GM21526 (cell line): ENCODE results near the gene FAM107B.
"Not testable (repeated sequence)": the region's sequence is repeated elsewhere in the genome, so short reads cannot be mapped to it uniquely, and the experiment has no call there.

Source experiments
- ATAC-seq: cut with Tn5 transposase; IDR thresholded peaks from one replicate; pipeline ENCODE4 v1.9.1; 2021; ENCODE audit warnings: moderate library complexity; ENCODE audit not compliant: unreplicated experiment, low FRiP score

FAM107B gene

DNA sequence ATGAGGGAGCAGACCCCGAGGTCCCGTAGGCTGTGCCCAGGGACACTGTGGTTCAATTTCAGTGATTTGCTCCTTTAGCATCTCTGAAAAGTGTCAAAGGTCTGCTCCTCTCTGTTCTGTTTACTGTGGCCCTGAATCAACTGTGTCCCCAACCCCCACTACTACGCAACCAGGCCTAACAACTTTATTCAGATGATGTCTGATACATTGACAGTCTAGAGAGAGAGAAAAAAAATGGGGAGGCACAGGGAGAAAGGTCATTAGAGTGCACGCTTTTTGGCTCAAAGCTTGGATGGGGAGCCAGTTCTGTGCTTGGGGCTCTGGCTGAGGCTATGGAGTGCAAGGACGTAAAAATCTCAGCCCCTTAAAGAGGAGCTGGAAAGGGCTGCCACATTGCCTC, 77.9 kb downstream of the FAM107B start:
- ATAC-seq: no peak

DNA sequence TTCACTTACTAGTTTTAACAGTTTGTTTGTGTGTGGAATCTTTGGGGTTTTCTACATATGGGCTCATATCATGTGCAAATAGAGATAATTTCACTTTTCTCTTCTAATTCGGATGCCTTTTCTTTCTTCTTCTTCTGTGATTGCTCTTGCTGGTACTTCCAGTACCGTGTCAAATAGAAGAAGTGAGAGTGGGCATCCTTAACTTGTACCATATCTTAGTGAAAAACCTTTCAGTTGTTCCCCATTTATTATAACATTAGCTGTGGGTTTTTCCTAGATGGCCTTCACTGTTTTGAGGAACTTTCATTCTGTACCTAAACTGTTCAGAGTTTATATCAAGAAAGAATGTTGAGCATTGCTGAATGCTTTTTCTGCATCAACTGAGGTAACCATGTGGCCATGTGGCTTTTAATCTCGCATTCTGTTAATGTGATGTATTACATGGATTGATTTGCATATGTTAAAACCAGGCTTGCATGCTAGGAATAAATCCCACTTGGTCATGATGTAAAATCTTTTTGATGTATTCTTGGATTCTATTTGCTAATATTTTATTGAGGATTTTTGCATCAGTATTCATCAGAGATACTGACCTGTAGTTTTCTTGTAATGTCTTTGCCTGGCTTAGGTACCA, 78.7 kb downstream of the FAM107B start:
- ATAC-seq: no peak

DNA sequence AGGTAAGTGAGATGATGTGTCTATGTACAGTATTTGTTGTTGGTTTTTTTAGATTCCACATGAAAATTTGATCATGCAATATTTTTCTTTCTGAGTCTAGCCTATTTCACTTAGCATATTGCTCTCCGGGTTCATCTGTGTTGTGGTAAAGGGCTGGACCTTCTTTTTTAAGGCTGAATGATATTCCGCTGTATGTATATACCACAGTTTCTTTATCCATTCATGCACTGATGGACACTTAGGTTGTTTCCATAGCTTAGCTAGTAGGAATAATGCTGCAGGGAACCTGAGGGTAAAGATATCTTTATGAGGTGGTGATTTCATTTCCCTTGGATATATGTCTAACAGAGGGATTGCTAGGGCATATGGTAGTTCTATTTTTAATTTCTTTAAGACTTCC, 80.8 kb downstream of the FAM107B start:
- no peak for ATAC-seq

DNA sequence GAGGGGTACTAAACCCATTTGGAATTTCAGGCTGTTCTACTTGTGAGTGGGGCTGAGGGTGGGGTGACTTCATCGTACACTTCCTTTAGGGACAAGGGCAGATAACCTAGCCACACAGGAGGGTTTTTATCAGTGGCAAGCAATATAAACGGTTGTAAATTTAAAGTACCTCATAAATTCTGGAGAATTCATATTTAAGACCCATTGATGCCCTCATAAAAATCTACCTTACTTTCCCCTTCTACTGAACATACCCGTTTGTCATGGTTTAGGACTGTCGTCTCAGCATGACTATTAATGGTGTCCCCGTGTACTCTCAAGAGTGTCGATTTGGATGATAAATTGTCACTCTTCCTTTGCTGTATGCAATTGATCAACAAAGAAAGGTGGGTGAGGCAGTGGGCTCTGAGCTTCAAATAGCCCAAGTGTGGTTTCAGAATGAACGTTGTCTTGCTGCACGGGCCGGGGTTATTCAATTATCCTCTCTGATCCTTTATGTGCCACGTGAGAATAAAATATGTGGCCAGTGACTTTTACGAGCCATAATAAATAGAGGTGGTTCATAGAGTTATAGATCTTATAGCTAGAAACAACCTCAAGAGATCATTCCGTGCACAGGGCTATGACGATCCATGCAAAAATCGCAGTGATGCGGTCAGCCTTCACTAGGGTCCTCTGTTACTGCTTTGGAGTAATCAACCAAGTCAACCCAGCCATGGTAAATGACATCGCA, 82.2 kb downstream of the FAM107B start:
- no peak for ATAC-seq

DNA sequence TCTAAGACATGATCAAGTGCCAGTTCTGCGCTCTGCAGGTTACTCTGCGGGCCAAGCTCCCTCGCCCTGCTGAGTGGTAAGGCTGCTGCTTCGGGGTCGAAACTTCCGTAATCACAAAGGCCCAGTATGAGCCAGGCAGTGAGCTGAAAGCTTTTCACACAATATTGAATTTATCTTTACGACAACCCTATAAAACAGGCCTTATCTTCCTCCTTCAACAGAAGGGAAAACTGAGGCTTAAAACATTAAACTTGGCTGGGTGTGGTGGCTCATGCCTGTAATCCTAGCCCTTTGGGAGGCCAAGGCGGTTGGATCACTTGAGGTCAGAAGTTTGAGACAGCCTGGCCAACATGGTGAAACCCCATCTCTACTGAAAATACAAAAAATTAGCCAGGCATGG, 83.3 kb downstream of the FAM107B start:
- ATAC-seq: no peak

DNA sequence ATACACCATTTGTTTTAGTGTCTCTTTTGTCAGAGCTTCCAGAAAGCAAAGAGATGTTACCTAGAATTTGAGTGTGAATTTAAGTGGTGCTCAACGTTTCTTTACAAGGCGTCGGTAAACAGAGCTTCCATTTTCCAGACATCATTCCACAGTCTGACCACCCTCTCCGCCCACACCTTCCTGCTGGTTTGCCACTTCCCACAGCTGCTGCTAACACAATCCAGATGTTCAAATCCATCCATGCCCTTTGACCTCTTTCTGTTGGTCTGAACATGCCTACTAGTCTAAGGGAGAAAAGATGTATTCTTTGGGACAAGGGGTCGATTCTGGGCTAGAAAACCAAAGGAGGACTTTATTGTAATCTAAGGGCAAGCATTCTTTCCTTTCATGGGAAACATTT, 86.1 kb downstream of the FAM107B start:
- no peak for ATAC-seq

DNA sequence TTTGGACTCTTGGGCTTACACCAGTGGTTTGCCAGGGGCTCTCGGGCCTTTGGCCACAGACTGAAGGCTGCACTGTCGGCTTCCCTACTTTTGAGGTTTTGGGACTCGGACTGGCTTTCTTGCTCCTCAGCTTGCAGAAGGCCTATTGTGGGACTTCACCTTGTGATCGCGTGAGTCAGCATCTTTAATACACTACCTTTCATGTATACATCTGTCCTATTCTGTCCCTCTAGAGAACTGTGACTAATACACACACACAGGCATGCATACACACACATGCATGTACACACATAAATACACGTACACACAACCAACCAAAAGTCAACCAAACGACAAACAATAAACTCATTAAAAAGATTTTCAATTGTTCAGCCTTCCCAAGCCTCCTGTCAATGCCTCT, 86.5 kb downstream of the FAM107B start:
- ATAC-seq: not testable (repeated sequence)

DNA sequence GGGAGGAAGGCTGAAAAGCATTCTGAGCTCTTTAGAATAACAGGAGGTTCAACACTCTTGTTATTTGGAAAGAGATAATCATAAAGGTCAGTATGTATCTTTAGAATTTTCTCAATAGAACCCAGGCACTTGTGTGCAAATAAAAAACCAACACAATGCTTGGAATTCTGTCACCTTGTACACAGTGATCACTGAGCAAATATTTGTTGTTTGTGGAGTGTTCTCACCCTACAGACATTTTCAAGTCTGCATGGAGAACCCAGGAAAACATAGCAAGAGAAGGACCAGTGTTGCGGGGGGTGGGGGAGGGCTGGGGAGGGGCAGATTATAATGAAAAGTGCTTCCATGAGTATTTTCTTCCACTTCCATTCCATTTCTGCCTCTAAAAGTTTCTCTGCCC, 87.4 kb downstream of the FAM107B start:
- no peak for ATAC-seq

DNA sequence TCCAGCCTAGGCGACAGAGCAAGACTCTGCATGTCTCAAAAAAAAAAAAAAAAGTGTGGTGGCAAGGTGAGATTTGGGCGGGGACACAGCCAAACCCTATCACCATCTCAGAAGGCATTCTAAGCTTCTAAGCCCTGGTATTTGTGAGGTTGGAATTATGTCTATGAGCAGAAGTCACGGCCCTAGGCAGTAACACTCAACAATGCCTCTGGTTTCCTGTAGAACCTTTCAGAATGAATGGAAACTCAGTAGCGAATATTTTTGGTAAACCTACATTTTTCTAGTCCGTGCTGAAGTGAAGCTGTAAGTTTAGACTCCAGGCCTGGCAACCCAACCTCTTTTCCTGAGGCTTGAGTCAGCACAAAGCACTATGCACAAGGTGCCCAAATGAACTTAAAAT, 88.3 kb downstream of the FAM107B start:
- no peak for ATAC-seq

DNA sequence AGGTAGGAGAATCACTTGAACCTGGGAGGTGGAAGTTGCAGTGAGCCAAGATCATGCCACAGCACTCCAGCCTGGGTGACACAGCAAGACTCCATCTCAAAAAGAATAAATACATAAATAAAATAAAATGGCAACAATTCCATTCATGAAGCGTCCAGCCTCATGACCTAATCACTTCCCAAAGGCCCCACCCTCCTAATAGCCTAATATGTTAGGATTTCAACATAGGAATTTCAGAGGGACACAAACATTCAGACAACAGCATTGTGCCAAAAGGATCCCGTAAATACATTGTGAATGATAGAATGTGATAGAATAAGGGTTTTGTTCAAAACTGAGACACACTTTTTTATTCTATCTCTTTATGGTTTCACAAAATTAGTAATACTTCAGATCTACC, 90.3 kb downstream of the FAM107B start:
- no peak for ATAC-seq

DNA sequence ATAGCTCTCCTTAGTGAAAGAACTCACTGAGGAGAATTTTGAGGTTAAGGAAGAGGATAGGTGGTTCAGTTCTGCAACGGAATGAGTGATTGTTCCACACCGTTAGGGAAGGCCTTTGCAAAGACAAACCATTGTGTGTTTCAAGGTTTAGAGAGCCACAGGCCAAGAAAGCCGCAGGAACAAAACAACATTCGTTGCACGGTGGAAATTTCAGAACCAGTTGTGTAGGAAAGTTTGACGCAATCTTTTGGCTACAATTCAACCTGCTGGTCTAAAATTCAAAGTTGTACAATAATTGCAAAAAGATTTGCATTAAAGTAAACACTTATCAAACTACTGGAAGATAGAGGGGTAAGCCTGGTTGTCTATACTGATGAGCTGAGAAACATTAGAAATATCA, 91.4 kb downstream of the FAM107B start:
- no peak for ATAC-seq

DNA sequence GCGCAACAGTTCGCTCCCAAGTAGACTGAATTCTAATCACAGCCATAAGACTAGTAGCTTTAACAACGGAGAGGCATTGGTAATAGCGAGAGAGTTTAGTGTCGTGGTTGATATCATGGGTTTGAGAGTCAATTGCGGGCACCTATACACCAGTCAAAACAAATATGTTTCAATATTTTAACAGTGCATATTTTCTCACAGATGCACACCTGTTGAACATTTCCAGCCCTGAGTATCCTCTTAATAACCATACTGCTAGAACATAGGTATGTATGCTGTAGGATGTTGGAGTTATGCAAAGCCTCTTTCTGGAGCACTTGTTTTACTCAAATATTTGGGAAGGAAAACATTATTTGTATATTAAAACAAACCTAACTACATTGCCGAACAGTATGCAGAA, 92.9 kb downstream of the FAM107B start:
- ATAC-seq: no peak

DNA sequence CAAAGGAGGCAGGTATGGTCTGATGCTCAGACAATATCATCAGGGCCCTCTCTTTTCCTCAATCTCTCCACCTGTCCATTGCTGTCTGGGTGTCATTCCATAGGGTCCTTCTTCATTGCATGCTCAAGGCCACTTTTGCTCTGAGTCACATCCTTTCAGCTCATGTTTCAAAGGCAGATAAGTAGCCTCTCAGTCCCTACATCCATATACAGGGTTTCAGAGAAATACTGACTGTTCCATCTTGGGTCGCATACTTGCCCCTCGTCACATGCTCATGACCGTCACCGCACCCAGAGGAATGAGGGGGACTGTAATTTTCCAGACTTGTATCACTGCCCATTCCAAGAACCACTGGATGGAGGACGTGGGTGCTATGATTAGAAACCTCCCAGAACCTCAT, 93.4 kb downstream of the FAM107B start:
- no peak for ATAC-seq

DNA sequence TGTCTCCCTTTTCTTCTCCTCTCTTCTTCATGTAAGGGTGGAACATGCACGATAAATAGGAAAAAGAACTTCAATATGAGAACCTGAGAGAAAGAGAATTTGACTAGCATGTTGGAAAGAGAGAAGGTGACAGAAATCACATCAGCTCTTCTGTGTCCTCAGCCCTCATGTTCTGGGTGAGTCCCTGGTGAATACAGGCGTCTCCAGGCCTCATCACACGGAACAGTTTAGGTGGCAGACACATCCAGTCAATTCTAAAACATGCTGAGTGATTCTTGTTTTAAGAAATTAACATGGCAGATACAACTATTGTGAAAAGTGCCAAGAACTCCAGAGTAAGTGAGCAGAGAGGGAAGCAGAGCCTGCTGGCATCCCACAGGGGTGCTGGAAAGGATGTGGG, 96.1 kb downstream of the FAM107B start:
- no peak for ATAC-seq

DNA sequence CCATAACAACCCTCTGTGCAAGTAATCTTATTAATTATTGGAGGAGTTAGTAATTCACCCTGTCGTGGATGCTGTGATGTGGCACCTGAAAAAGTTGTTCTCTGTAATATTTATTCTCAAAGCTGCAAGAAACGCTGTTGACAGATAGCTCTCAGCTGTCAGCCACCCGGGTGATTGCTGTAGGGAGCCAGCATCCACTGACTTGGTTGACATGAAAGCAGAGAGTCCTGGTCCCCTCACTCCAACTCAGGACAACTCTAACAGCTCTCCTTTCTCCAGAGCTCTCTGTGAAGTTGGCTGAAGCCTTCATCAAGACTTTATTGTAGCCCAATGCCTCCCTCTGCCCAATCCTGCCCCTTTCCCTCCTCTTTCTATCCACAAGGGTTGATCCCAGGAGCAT, 98.0 kb downstream of the FAM107B start:
- no peak for ATAC-seq

DNA sequence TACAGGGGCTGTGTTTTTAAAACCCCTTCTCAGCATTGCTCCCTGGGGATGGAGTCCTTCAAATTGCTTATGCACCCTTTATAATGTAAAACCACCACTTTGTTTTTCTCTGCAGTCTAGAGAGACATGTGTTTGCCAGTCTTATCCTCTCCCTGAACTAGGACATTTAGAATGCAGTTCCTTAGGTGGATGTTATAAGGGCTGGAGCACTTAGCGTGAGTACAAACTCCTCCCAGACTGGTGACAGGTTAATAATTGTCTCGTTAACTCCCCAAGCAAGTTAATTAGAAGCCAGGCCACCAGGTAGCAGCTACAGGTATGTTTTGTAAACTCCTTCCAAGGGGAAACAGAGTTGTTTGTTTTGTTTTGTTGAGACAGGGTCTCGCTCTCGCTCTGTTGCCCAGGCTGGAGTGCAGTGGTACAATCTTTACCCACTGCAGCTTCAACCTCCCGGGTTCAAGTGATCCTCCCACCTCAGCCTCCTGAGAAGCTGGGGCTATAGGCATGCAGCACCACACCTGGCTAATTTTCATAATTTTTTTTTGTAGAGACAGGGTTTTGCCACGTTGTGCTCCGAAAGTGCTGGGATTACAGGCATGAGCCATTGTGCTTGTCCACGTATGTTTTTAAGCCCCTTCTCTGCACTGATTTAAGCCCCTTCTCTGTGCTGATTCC, 100.2 kb downstream of the FAM107B start:
- ATAC-seq: no peak

DNA sequence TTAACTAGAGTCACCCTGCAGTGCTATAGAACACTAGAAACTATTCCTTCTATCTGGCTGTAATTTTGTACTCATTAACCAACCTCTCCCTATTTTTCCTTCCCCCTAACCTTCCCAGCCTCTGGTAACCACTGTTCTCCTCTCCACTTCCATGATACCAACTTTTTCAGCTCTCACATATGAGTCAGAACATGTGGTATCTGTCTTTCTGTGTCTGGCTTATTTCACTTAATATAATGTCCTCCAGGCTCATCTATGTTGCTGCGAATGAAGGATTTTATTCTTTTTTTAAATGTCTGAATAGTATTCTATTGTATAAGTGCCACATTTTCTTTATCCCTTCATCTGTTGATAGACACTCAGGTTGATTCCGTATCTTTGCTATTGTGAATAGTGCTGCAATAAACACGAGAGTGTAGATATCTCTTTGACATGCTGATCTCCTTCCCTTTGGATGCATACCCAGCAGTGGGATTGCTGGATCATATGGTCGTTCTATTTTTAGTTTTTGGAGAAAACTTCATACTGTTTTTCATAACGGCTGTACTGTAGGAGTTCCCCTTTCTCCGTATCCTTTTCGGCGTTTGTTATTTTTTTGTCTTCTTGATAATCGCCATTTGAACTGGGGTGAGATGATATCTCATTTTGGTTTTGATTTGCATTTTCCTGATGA, 101.4 kb downstream of the FAM107B start:
- no peak for ATAC-seq

DNA sequence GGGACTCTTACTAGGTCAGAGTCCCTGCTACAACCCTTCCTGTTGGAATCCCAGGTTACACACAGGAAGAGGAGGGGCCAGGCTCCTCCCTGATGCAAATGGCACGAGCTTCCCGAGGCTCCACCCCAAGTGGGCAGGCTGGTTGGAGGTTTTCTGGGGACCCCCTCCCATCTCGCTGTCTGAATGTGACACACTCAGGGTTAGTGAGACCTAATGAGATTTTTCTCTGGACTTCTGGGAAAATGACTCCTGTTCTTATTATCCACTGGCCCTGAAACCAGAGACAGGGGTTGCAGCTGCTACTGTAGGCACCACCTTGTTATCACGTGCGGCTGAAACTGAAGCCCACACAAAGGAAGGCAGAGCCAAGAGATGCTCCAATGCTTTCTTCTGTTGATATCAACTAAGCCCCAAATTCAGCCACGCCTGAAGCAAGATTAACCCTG, 103.3 kb downstream of the FAM107B start:
- no peak for ATAC-seq

DNA sequence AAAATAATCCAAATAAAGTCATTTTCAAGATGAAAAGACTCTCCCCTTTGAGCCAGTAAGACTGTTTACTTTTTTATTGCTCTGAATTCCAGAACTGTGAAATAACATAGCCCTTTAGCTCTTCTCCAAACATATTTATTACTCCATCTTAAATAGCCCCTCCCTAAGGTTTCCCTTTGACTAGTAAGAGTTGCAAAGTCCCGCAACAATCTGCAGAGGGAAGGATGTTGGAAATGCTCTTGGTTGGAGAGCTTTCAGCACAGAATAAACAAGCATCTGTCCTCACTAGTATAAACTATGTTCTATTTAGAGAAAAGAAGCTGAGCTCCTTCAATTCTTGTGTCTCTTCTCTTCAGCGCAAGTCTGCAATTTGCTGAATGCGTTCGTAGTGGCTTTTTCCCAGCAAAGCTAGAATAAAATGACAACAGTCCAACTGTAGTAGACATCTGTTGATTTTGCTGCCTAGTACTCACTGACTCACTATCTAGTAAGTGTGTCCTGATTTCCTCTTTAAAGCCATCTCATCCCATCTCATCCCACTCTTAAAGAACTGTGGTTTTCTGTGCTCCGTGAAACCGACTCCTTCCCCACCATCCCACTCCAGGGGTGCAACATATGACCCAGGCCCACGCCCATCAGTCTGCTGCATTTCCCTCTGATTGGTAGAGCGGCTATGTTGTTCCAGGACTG, 104.0 kb downstream of the FAM107B start:
- no peak for ATAC-seq

DNA sequence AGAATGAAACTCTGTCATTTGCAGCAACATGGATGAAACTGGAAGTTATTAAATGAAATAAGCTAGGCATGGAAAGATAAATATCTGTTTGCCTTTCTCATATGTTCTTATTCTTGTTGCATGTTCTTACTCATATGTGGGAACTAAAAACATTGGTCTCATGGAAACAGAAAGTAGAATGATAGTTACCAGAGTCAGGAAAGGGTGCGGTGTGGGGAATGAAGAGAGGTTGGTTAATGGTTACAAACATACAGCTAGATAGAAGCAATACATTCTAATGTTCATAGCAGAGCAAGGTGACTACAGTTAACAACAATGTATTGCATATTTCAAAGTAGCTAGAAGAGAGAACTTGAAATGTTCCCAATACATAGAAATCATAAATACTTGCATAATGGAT, 105.1 kb downstream of the FAM107B start:
- no peak for ATAC-seq

DNA sequence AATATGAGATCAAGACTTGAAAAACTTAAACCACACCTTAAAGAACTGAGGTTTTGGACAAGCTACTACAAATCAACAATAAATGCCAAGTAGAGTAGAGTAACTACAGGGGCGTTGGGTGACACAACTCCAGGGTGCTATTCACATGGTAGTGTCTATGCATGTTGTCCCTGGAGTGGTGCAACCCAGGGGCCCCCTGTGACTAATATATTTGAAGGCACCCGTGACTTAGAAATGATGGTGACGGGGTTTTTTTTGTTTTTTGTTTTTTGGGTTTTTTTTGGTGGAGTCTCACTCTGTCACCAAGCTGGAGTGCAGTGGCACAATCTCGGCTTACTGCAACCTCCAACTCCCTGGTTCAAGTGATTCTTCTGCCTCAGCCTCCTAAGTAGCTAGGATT, 106.9 kb downstream of the FAM107B start:
- ATAC-seq: no peak
